Thyroid gland (tissue), 4 donors: ENCODE measurements around the gene CYP19A1.

ENCODE experiments used
- POLR2A ChIP-seq, 2 donors: fragments of 450-650 bp; IDR thresholded peaks; one replicate each; pipeline ENCODE4 v1.6.1; 2017; ENCODE audit warnings: antibody characterized with exemption in 2 of 2, mild to moderate bottlenecking in 2 of 2, moderate library complexity in 1 of 2
- TF ChIP-seq, protein P1 (sequence below), 6 experiments: fragments of 200-600 bp in 3 of 6; fragments of 450-650 bp in 3 of 6; sonication (generic) in 3 of 6; IDR thresholded peaks; one replicate each; pipeline ENCODE4 v1.5.1; 2016 to 2019; ENCODE audit warnings: antibody characterized with exemption in 6 of 6, mild to moderate bottlenecking in 2 of 6, inconsistent platforms in 1 of 6, moderate library complexity in 1 of 6

DNA sequence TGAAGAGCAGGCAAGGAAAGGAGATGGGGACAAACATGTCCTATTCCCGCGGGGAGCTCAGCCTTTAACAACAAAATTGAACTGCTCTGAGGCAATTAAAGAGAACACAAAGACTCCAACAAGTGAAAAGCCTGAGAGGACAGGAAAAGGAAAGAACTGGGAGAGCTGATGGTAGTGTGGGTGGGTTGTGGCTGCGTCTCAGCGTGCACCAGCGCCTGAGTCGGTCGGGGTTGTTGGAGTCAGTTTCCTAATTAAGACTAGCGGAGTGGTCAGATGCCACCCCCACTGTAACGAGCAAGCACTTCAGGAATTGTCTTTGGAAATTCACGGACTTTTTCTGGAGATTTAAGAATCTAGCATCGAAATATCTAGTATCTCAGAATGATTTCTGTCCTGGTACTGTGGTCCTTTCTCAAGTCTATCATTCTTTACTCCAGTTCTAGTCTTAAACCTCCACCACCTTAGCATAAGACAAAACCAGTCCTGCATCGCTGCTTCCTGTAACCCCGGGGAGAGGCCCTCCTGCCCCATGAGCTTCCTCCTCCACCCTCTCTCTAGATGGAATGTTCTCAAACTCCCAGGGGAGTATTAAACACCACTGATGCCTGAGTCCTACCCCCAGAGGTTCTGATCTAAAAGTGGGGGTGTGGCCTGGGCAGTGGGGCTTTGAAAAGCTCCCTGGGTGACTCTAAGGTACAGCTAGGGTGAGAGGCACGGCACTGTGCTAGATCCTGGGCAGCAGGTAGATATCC lies 104.0 kb downstream of the CYP19A1 start:
- TF ChIP-seq, protein P1, sequence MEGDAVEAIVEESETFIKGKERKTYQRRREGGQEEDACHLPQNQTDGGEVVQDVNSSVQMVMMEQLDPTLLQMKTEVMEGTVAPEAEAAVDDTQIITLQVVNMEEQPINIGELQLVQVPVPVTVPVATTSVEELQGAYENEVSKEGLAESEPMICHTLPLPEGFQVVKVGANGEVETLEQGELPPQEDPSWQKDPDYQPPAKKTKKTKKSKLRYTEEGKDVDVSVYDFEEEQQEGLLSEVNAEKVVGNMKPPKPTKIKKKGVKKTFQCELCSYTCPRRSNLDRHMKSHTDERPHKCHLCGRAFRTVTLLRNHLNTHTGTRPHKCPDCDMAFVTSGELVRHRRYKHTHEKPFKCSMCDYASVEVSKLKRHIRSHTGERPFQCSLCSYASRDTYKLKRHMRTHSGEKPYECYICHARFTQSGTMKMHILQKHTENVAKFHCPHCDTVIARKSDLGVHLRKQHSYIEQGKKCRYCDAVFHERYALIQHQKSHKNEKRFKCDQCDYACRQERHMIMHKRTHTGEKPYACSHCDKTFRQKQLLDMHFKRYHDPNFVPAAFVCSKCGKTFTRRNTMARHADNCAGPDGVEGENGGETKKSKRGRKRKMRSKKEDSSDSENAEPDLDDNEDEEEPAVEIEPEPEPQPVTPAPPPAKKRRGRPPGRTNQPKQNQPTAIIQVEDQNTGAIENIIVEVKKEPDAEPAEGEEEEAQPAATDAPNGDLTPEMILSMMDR (IDR thresholded peaks at IDR 0.05) = no peak
- TF ChIP-seq POLR2A (IDR thresholded peaks at IDR 0.05) = no peak
